H1 (cell line): ENCODE data around the gene MRC2. TPM values are rescaled to one million over a fixed set of nuclear protein-coding genes. Genes with fewer than 3 reads are reported as not detected.
"Not testable (repeated sequence)": the region's sequence is repeated elsewhere in the genome, so short reads cannot be mapped to it uniquely, and the experiment has no call there.

Experiments
- CTCF ChIA-PET: fragments of 300-600 bp; sonication (Branson Sonifier 250); formaldehyde crosslinking; loops from one replicate; lab custom pipeline; 2021; ENCODE audit not compliant: partially characterized antibody; lab: Charles Lee
- POLR2A ChIA-PET: fragments of 300-600 bp; sonication (Branson Sonifier 250); formaldehyde crosslinking; loops from one replicate; lab custom pipeline; 2021; ENCODE audit warnings: inconsistent platforms; ENCODE audit not compliant: partially characterized antibody; lab: Charles Lee
- DNase-seq, 2 experiments: peaks; one replicate each; pipeline versions ENCODE4 v3.0.0 to v3.0.0-alpha.2; 2010 to 2022; ENCODE audit warnings: low spot score in 2 of 2, low read depth in 1 of 2, mixed read lengths in 1 of 2
- FAIRE-seq: peaks from 2 replicates; lab custom pipeline; 2011; peaks lifted over from hg19 to GRCh38; lab: Jason Lieb, UNC
- H2AFZ ChIP-seq: 2 replicates; pipeline ENCODE4 v1.8.1; 2012; ENCODE audit warnings: low read length, inconsistent platforms
- H2AK5ac ChIP-seq: 2 replicates; pipeline ENCODE4 v1.6.1; 2013; ENCODE audit warnings: low read depth, low read length
- H2BK120ac ChIP-seq: replicated peaks from 2 replicates; pipeline ENCODE3; 2013; ENCODE audit warnings: low read depth, low read length, inconsistent platforms
- H2BK12ac ChIP-seq: 2 replicates; pipeline ENCODE4 v1.6.1; 2013; ENCODE audit warnings: low read depth, low read length
- H2BK15ac ChIP-seq: 2 replicates; pipeline ENCODE4 v1.6.1; 2013; ENCODE audit warnings: low read length
- H2BK20ac ChIP-seq: 2 replicates; pipeline ENCODE4 v1.6.1; 2013; ENCODE audit warnings: low read length
- H2BK5ac ChIP-seq: 2 replicates; pipeline ENCODE4 v1.6.1; 2013; ENCODE audit warnings: low read depth, low read length
- H3K14ac ChIP-seq: 2 replicates; pipeline ENCODE4 v1.6.1; 2013; ENCODE audit warnings: inconsistent platforms; ENCODE audit not compliant: insufficient read length
- H3K18ac ChIP-seq: 2 replicates; pipeline ENCODE4 v1.6.1; 2013; ENCODE audit warnings: low read length; ENCODE audit errors: extremely low read depth
- H3K23ac ChIP-seq: 2 replicates; pipeline ENCODE4 v1.6.1; 2013; ENCODE audit warnings: inconsistent platforms; ENCODE audit not compliant: insufficient read length
- H3K23me2 ChIP-seq: 2 replicates; pipeline ENCODE4 v1.6.1; 2013; ENCODE audit warnings: low read depth, low read length
- H3K27ac ChIP-seq: 2 replicates; pipeline ENCODE4 v1.6.1; 2011; ENCODE audit warnings: low read depth, low read length, inconsistent platforms
- H3K27me3 ChIP-seq, 4 experiments: replicated peaks in 1 of 4; 1 replicate in 1 of 4; 2 replicates in 3 of 4; pipeline versions ENCODE4 v1.6.1 to v1.8.1; 2011 to 2013; ENCODE audit warnings: low read length in 3 of 4, mild to moderate bottlenecking in 3 of 4, inconsistent platforms in 2 of 4, mixed read lengths in 2 of 4, moderate library complexity in 1 of 4; ENCODE audit not compliant: control insufficient read depth in 3 of 4, insufficient read depth in 3 of 4; ENCODE audit errors: extremely low read depth in 1 of 4
- H3K36me3 ChIP-seq, 4 experiments: 2 replicates each; pipeline versions ENCODE4 v1.6.1 to v1.8.1; 2011 to 2013; ENCODE audit warnings: mild to moderate bottlenecking in 4 of 4, low read length in 3 of 4, moderate library complexity in 2 of 4, control low read depth in 1 of 4, inconsistent platforms in 1 of 4; ENCODE audit not compliant: insufficient read depth in 4 of 4, control insufficient read depth in 2 of 4
- H3K4ac ChIP-seq: replicated peaks from 2 replicates; pipeline ENCODE3; 2013; ENCODE audit warnings: low read length, low read depth, mixed read lengths, inconsistent platforms; ENCODE audit not compliant: insufficient read length
- H3K4me1 ChIP-seq, 4 experiments: replicated peaks in 1 of 4; 1 replicate in 1 of 4; 2 replicates in 3 of 4; pipeline versions ENCODE4 v1.6.1 to v1.8.1; 2011 to 2013; ENCODE audit warnings: low read length in 3 of 4, inconsistent platforms in 2 of 4, mixed read lengths in 1 of 4; ENCODE audit not compliant: insufficient read depth in 4 of 4, control insufficient read depth in 3 of 4
- H3K4me2 ChIP-seq, 2 experiments: 2 replicates each; pipeline versions ENCODE4 v1.6.1 to v1.8.1; 2011 to 2013; ENCODE audit warnings: low read depth in 2 of 2, low read length in 2 of 2, control low read depth in 1 of 2, inconsistent platforms in 1 of 2, mild to moderate bottlenecking in 1 of 2; ENCODE audit not compliant: insufficient read depth in 1 of 2
- H3K4me3 ChIP-seq, 4 experiments: fragments of 200-600, 300-600 bp in 1 of 4; sonication (generic), shearing (Covaris generic), sonication (Bioruptor Twin) in 1 of 4; 2 replicates each; pipeline versions ENCODE4 v1.5.1 to v1.8.1; 2011 to 2016; ENCODE audit warnings: low read length in 4 of 4, low read depth in 3 of 4, control low read depth in 2 of 4, inconsistent platforms in 2 of 4, mild to moderate bottlenecking in 2 of 4, mixed read lengths in 1 of 4, moderate library complexity in 1 of 4; ENCODE audit not compliant: insufficient read depth in 2 of 4; ENCODE audit errors: extremely low read depth in 1 of 4
- H3K56ac ChIP-seq: replicated peaks from 2 replicates; pipeline ENCODE3; 2013; ENCODE audit warnings: low read depth, mild to moderate bottlenecking, mixed read lengths, low read length, inconsistent platforms; ENCODE audit not compliant: insufficient read length
- H3K79me1 ChIP-seq: 2 replicates; pipeline ENCODE4 v1.6.1; 2013; ENCODE audit warnings: low read depth, low read length, control low read depth
- H3K79me2 ChIP-seq, 2 experiments: 2 replicates each; pipeline versions ENCODE4 v1.6.1 to v1.8.1; 2012 to 2013; ENCODE audit warnings: low read length in 2 of 2, mild to moderate bottlenecking in 2 of 2, inconsistent platforms in 1 of 2; ENCODE audit not compliant: insufficient read depth in 2 of 2, control insufficient read depth in 1 of 2
- H3K9ac ChIP-seq, 4 experiments: replicated peaks in 1 of 4; 1 replicate in 1 of 4; 2 replicates in 3 of 4; pipeline versions ENCODE4 v1.6.1 to v1.8.1; 2011 to 2013; ENCODE audit warnings: low read depth in 3 of 4, low read length in 3 of 4, control low read depth in 2 of 4, mild to moderate bottlenecking in 2 of 4, moderate library complexity in 2 of 4, inconsistent platforms in 1 of 4; ENCODE audit errors: extremely low read depth in 1 of 4
- H3K9me3 ChIP-seq, 2 experiments: 2 replicates each; pipeline versions ENCODE4 v1.6.1 to v1.8.1; 2012 to 2013; ENCODE audit warnings: mild to moderate bottlenecking in 2 of 2, moderate library complexity in 2 of 2, control low read depth in 1 of 2, inconsistent platforms in 1 of 2, low read depth in 1 of 2, low read length in 1 of 2, mixed read lengths in 1 of 2; ENCODE audit not compliant: insufficient read depth in 2 of 2
- H4K20me1 ChIP-seq, 2 experiments: replicated peaks in 1 of 2; 2 replicates each; pipeline versions ENCODE3 to v1.8.1; 2011 to 2013; ENCODE audit warnings: inconsistent platforms in 2 of 2, low read length in 2 of 2, mild to moderate bottlenecking in 1 of 2; ENCODE audit not compliant: insufficient read depth in 2 of 2, control insufficient read depth in 1 of 2
- H4K5ac ChIP-seq: 2 replicates; pipeline ENCODE4 v1.6.1; 2013; ENCODE audit warnings: low read length, low read depth, mixed read lengths, inconsistent platforms; ENCODE audit not compliant: insufficient read length
- H4K8ac ChIP-seq: 2 replicates; pipeline ENCODE4 v1.8.0; 2013; ENCODE audit warnings: mild to moderate bottlenecking, moderate library complexity, low read length, inconsistent platforms; ENCODE audit not compliant: insufficient read depth; ENCODE audit errors: extremely low read depth
- H4K91ac ChIP-seq: replicated peaks from 2 replicates; pipeline ENCODE3; 2013; ENCODE audit warnings: low read length, mixed read lengths, inconsistent platforms; ENCODE audit not compliant: insufficient read length
- CTBP2 ChIP-seq: IDR thresholded peaks from 2 replicates; pipeline ENCODE4 v1.7.0; 2011; ENCODE audit warnings: borderline replicate concordance, mild to moderate bottlenecking, moderate library complexity, mixed read lengths, low read length; ENCODE audit not compliant: insufficient read depth, insufficient read length
- TAF1 ChIP-seq: IDR thresholded peaks from 2 replicates; pipeline ENCODE4 v1.6.1; 2011; ENCODE audit warnings: mild to moderate bottlenecking, low read depth, low read length
- WGBS, 2 experiments: shearing (Covaris generic) in 1 of 2; methylation state at CpG; one replicate each; pipeline versions ENCODE4 v1.1.6 to v1.1.7; 2013 to 2015; ENCODE audit warnings: low lambda C conversion rate in 2 of 2, mixed read lengths in 2 of 2, inconsistent platforms in 1 of 2, low coverage in 1 of 2, missing lambda C conversion rate in 1 of 2; ENCODE audit not compliant: insufficient replicate concordance in 2 of 2, insufficient coverage in 1 of 2, insufficient read length in 1 of 2; ENCODE audit errors: extremely low coverage in 1 of 2, missing lambda C conversion rate in 1 of 2; 5-methylcytosine and 5-hydroxymethylcytosine counted together
- polyA plus RNA-seq, 7 experiments: library from polyadenylated mRNA; depleted of rRNA in 3 of 7; stranded (reverse) in 5 of 7; unstranded in 2 of 7; fragments of >200 nt in 5 of 7; fragments of 200-250 nt in 2 of 7; gene quantifications; 1 replicate in 5 of 7; 2 replicates in 1 of 7; 4 replicates in 1 of 7; pipeline versions ENCODE4 v1.2.1 to v1.2.3, GENCODE V29; 2011 to 2013; ENCODE audit warnings: missing spikeins in 2 of 7, mixed read lengths in 2 of 7
- total RNA-seq: library from RNA; stranded (reverse); fragmentation: NEBNext Ultra II Directional; extraction: Animal tissue kit (Norgen Biotek cat#: 25700); gene quantifications from 2 replicates; pipeline ENCODE4 v1.2.1, GENCODE V29; 2021

The MRC2 gene
- total and polyA plus RNA-seq, 2 of the 8 experiments (the other 6 are each of a cell fraction or from before 2014, with no cell fraction given), result 7.0 to 24.2 TPM

- no peak for TF ChIP-seq TAF1
- no peak for TF ChIP-seq CTBP2
Measured at GRCh38 chr17:62693616-62694409, 66.3 kb downstream of the MRC2 start (continued).

- H3K4me1 ChIP-seq, H3K4me2 ChIP-seq, H3K18ac ChIP-seq, H2BK15ac ChIP-seq, H2BK12ac ChIP-seq, FAIRE-seq, DNase-seq, H3K56ac ChIP-seq, H3K9me3 ChIP-seq, H3K23me2 ChIP-seq, H2AFZ ChIP-seq, H3K4ac ChIP-seq, H3K79me2 ChIP-seq, H4K8ac ChIP-seq, H3K27me3 ChIP-seq, H3K36me3 ChIP-seq, H3K23ac ChIP-seq, H3K9ac ChIP-seq, H2BK5ac ChIP-seq, H3K27ac ChIP-seq, H2BK20ac ChIP-seq, H2AK5ac ChIP-seq, H4K91ac ChIP-seq, H3K79me1 ChIP-seq, POLR2A ChIA-PET, H3K4me3 ChIP-seq, H4K20me1 ChIP-seq, H2BK120ac ChIP-seq, H4K5ac ChIP-seq, H3K14ac ChIP-seq: not testable (repeated sequence)
- CTCF ChIA-PET, result interaction anchor here (0.6 to 7.0 kb wide), 8 partner anchors 7 to 123 kb away, joined by 3 to 68 read pairs (median 4); no protein-coding TSS in a partner anchor
- 85% methylated on average over 5 of the region's 5 CpGs; no CpG with 5 or more reads in 1 of the 2 experiments for WGBS, 2 experiments
Measured at GRCh38 chr17:62695093-62695738, 67.7 kb downstream of the MRC2 start.
